NCI-H1694 treated with DMSO at 0.1 percent for 48 hours (cell line): ENCODE data around the gene SCGB1D4.

Source experiments
- DNase-seq: peaks from one replicate; lab custom pipeline; 2025; lab: John Stamatoyannopoulos, UW

SCGB1D4 gene

GRCh38 chr11:62273789-62274275 lies 25.0 kb downstream of the SCGB1D4 start:
- DNase-seq: no peak

DNA sequence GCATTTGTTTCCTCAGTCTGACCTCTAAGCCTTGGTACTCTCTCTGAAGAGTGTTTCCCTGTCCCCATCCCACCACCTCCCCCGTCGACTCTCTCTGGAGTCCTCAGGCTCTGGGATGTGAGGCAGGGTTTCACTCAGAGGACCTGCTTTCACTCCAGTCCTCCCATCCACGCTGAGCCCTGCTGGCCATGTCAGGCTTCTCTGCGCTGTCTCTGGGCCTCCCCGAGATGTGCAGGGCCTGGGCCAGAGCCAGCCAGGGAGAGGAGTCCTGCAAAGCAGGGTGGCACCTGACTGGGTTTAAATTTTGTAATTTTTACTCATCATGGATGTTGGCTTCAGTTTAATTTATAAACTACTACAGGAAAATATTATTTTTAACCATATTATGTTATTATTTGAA lies 25.6 kb downstream of the SCGB1D4 start:
- DNase-seq: no peak

DNA sequence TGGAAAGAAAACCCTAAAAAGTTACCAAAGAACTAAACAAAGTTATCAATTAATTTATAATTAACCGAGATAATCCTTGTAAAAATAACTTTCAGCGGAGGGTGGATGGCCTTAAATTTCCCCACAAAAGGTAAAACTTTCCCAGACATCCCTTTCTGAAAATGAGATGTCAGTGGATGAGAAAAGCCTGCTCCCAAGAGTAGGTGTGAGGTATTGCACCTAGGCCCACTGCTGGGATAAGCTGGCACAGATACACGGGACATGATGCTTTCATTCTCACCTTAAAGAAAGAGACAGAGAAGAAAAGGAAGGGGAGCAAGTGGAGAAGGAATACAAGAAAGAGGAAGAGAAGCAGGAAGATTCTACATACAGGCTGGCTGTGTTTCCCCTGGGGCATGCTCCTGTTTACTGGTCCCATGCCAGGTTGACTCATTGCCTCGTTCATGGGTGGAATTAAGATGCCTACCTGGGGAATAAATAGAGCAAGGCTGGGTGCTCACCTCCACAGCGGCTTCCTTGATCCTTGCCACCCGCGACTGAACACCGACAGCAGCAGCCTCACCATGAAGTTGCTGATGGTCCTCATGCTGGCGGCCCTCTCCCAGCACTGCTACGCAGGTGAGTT lies 29.1 kb downstream of the SCGB1D4 start, which contains the start of gene SCGB2A2:
Gene SCGB2A2 (plus strand): TSS at position 505 of the 625 bp plus-strand sequence. CDS start 59 bp downstream, at position 564.
- no peak for DNase-seq

DNA sequence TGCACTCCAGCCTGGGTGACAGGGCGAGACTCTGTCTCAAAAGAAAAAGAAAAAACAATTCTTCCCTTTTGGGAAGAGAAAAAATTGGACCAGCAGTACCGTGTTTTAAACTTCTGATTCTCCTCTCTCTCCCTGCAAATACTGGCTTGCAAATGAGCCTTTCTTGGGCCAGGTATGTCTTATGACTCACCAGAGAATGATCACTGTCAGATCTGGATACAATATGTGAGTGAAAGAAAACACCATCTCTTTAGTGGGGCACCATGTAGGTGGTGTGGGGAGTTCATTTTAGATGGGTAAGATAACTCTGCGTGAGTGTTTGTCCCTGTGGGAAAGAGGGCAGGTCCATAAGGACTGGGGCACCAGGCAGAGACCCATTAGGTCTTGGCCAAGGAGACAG lies 31.3 kb downstream of the SCGB1D4 start:
- no peak for DNase-seq

DNA sequence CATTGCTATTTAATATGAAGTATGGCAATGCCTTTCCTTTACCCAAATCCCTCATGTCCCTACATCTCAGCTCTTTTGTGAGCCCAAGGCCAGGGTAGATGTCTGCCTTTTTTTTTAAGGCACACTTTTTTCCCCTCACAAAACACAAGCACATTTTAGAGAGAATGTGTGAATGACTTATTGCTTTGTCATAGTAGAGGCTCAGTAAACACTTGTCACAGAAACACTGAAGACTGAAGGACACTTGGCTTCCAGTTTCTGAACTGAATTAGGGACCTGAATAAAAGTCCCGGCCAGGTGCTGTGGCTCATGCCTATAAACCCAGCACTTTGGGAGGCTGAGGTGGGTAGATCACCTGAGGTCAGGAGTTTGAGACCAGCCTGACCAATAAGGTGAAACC lies 31.8 kb downstream of the SCGB1D4 start:
- DNase-seq: no peak

DNA sequence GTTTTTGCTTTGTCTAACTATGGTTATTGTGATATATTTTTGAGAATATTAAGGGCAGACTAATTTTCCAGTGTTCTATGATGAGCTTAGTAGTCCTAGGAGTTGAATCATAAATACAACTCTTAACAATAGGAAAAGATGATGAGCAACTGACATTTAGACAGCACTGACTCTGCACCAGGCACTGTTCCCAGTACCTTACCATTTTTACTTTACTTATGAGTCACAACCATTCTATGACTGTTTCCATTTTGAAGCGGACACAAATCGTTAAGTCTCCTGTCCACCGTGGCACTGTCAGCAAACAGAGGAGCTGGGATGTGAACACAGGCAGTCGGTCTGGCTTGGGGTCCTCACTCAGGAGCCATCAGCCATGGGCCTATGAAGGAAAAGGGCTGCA lies 32.3 kb downstream of the SCGB1D4 start:
- DNase-seq: no peak

GRCh38 chr11:62264004-62264403 lies 34.9 kb downstream of the SCGB1D4 start:
- no peak for DNase-seq

GRCh38 chr11:62260261-62260953 lies 38.5 kb downstream of the SCGB1D4 start:
- no peak for DNase-seq

DNA sequence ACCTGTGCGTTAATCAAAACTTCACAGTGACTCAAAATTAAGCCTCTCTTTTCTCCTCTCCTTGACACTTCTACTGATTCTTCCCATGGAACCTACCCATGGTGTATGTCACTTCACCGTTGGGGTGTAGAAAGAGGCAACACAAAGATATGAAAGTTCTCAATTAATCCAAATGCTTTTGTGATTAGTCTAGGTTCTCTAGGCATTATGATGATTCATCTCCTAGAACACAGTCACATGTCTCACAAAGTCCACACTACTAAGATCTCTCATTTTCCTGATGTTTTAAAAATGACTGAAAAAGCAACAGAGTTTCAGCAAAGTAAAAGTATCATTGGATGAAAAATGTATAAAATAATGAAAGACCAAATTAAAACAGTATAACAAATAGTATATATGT lies 42.6 kb downstream of the SCGB1D4 start:
- no peak for DNase-seq

- DNase-seq: no peak
Observed at GRCh38 chr11:62253999-62254542, 44.8 kb downstream of the SCGB1D4 start.

GRCh38 chr11:62251698-62252097 lies 47.2 kb downstream of the SCGB1D4 start:
- DNase-seq: no peak
